GM12878 (cell line): ENCODE data around the gene HEXIM1.

Experiments used
- SIN3A ChIP-seq: IDR thresholded peaks from 2 replicates; pipeline ENCODE4 v1.6.1; 2012; ENCODE audit warnings: low read depth, low read length, improper control_type of control experiment
- YY1 ChIP-seq: IDR thresholded peaks from 2 replicates; pipeline ENCODE4 v1.6.1; 2011; ENCODE audit warnings: low read depth, mild to moderate bottlenecking, low read length
- TF ChIP-seq, protein P1 (sequence below): IDR thresholded peaks from 2 replicates; pipeline ENCODE4 v1.6.1; 2011; ENCODE audit warnings: borderline replicate concordance, low read depth, mild to moderate bottlenecking, moderate library complexity, mixed read lengths, low read length; ENCODE audit not compliant: insufficient read depth; ENCODE audit errors: extremely low read length
- TF ChIP-seq, protein P2 (sequence below), 3 experiments: IDR thresholded peaks in 2 of 3; conservative IDR thresholded peaks in 1 of 3; 2 replicates each; pipeline ENCODE4 v1.5.1; 2011; ENCODE audit warnings: low read depth in 3 of 3, low read length in 3 of 3, mild to moderate bottlenecking in 3 of 3, control low read depth in 2 of 3, moderate library complexity in 2 of 3, inconsistent platforms in 1 of 3, mixed read lengths in 1 of 3; ENCODE audit not compliant: control insufficient read depth in 2 of 3, insufficient read depth in 1 of 3; ENCODE audit errors: extremely low read depth in 1 of 3

DNA sequence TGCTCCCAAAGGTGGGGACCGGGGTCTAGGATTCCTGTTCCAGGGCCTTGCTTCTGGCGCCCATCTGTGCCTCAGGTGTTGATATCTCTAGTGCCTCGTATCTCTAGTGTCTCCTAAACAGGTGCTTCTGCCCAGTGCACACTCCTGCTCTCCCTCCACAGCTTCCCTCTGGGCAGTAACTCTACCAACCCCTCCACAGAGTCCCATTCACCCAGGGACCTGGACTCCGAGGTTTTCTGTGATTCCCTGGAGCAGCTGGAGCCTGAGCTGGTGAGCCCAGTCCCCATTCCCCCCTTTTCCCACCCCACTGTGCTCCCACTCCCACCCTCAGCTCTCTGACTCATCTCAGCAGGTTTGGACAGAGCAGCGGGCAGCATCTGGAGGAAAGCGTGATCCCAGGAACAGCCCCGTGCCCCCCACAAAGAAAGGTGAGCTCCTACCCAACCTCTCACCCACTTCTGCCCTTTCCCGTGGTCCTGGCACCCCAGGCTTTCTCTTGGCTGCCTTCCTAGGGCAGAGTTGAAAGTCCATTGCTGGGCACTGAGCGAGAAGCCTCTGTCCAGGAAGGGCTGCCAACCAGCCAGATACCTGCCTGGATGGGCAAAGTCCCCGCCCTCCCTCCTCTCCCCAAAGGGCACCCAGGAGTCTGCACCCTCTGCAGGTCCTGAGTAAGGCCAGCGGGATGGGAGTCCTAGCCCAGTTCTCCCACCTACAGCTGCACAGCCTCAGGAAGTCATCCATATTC is 10.5 kb upstream of the HEXIM1 start:
- TF ChIP-seq YY1 = no peak
- TF ChIP-seq SIN3A = no peak
- TF ChIP-seq, protein P1, sequence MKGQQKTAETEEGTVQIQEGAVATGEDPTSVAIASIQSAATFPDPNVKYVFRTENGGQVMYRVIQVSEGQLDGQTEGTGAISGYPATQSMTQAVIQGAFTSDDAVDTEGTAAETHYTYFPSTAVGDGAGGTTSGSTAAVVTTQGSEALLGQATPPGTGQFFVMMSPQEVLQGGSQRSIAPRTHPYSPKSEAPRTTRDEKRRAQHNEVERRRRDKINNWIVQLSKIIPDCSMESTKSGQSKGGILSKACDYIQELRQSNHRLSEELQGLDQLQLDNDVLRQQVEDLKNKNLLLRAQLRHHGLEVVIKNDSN = no peak
- TF ChIP-seq, protein P2, sequence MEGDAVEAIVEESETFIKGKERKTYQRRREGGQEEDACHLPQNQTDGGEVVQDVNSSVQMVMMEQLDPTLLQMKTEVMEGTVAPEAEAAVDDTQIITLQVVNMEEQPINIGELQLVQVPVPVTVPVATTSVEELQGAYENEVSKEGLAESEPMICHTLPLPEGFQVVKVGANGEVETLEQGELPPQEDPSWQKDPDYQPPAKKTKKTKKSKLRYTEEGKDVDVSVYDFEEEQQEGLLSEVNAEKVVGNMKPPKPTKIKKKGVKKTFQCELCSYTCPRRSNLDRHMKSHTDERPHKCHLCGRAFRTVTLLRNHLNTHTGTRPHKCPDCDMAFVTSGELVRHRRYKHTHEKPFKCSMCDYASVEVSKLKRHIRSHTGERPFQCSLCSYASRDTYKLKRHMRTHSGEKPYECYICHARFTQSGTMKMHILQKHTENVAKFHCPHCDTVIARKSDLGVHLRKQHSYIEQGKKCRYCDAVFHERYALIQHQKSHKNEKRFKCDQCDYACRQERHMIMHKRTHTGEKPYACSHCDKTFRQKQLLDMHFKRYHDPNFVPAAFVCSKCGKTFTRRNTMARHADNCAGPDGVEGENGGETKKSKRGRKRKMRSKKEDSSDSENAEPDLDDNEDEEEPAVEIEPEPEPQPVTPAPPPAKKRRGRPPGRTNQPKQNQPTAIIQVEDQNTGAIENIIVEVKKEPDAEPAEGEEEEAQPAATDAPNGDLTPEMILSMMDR (IDR thresholded peaks at IDR 0.05 in 2 of 3, conservative IDR thresholded peaks at IDR 0.05 in 1 of 3; ENCODE audit: control insufficient read depth in 2 of 3, extremely low read depth in 1 of 3, insufficient read depth in 1 of 3, low read depth in 3 of 3, low read length in 3 of 3) = no peak
